NCI-H524 treated with DMSO at 0.1 percent for 48 hours (cell line): ENCODE measurements around the gene MMP8.

ENCODE experiments used
- DNase-seq: peaks from one replicate; lab custom pipeline; 2025; lab: John Stamatoyannopoulos, UW

MMP8 gene

DNA sequence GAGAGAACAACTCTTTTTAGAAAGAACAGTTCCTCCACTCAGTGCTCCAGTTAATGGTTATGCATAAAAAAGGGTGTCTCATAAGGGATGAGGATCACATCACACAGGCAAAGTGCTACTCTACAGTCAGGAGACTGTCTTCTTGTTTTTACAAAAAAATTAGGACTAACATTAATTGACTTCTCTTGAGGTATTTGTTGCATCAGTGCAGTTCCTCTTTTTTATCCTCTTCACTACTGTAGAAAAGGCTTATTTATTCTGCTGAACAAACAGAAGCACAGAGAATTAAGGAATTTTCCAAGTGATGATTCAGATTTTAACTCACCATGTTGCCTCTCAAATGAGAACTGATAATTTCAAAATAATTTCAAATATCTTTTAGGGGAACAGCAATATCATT lies 1.9 kb downstream of the MMP8 start:
- no peak for DNase-seq

DNA sequence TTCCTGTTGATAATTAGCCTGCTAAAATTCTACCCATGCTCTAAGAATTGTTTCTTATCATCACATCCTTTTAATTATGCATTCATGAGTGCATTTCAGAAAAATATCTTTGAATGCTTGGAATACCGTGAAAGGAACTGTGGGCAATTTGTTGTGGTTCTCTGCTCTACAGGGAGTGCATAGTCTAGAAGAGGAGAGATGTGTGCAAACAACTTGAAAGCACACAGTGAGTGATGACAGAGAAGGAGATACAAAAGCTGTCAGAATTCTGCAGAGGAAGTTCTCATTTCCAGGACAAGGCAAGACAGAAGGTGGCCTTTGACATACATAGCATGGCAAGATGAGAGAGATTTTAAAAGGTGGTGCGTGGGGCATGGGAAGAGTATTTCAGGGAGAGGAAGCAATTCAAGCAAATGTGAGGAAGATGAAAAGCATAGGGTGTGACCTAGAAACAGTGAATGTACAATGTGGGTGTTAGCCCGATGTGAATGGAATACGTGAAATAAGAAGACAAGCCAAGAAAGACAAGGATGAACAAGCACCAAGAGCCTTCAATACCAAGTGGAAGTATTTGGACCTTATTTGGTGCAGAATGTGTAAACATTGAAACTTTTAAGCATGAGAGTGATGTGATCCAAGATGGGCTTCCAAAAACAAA lies 5.0 kb downstream of the MMP8 start:
- no peak for DNase-seq

- DNase-seq = no peak
Observed at GRCh38 chr11:102717280-102717679, 7.5 kb downstream of the MMP8 start.

- DNase-seq = no peak
Observed at GRCh38 chr11:102716527-102716926, 8.2 kb downstream of the MMP8 start.

GRCh38 chr11:102712137-102712536 lies 12.6 kb downstream of the MMP8 start:
- no peak for DNase-seq

DNA sequence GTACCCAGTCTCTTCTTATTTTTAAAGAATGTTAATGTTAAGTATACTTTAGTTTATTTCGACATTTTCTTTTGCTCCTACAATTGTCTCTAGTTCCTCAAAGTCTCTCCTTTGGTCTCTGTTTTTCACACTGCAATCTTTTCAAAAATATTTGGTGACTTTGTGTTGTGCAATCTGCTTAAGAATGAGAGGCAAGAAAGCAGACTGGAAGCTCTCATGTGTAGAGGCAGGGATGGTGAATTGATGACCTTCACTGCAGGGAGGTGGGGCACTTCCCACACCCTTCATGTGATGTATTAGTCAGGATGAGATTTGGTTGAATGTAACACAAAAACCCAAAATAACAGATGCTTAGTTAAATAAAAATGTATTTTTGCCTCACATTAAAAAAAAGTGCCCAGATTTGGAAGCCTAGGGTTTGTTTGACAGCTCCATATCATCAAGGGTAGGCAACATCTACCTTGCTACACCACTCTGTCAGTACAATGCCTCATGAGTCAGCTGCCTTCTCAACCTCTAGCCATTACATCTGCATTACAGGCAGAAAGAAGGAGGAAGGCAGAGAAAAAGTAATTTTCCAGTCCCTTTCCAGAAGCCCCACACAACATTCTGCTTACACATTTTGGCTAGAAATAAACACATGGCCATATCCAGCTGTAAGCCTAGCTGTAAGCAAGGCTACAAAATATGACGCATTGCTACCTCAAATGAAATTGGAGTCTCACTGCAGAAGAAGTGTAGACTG lies 15.4 kb downstream of the MMP8 start:
- no peak for DNase-seq

- DNase-seq = no peak
Observed at GRCh38 chr11:102708654-102709053, 16.1 kb downstream of the MMP8 start.

DNA sequence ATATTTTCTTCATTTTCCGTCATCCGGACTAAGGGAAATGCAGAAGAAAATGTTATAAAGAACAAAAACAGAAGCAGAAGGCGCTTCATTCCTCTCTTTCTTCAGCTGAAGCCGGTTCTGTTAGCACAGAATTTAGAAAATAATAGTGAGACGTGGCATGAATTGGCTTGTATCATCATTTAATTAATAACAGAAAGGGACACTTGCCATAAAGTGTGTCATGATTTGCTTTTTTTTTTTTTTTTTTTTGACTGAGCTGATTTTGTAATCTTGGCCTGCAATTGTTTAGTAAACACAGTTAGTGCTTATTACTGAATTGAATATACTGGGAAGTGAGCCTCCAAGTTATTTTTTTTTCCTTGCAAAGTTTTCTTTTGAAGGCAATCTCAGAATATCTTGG lies 19.1 kb downstream of the MMP8 start, which contains the start of gene MMP27:
MMP27 (minus strand) TSS at position 144 of the 400 bp plus-strand sequence; CDS start at position 89, 55 bp downstream.
- no peak for DNase-seq

DNA sequence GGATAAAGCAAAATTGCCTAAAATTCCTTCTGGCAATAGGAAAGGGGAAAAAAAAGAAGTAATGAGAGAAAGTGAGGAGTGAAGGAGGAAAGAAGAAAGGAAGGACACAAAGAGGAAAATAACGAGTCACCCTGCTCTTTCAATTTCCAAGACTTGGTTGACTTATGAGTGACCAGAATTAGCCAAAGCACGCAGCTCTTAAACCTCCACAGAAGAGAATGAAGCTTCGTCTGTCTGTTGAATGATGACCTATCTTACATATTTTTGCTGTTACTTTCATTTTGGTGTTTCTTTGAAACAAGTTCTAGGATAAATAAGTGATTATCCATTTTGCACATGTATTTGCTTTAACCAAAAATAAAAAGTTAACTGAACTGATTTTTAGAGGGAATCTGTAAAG lies 19.9 kb downstream of the MMP8 start:
- no peak for DNase-seq

DNA sequence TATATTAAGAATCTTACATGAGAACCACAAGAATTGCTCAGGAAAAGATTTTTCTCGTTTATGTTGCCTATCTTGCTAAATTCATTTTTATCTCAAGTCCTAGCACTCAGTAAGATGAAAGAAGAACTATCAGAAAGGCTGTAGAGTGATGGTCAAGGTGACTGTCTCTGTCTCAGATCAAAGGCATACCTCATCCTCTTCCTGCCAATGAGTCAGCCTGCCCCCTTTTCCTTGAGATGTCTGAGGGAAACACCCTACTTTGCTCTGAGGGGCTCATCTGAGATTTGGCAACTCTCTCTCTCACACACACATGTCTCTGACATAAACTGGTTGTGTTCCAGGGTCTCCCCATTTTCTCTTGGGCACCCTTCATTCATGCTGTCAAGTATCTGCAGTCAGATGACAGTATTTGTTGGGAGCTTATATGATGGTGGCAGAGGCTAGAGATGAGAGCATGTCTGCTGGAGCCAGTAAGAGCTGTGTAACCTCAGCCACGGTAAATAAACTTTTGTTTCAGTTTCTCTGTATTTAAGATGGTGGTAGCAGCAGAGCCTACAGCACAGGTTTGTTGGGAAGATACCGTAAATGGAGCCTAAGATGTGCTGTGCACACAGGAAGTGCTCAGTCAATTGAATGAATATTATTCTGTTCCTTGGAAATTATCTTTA lies 20.8 kb downstream of the MMP8 start:
- DNase-seq = no peak

- no peak for DNase-seq
Observed at GRCh38 chr11:102695201-102695600, 29.6 kb downstream of the MMP8 start.

- no peak for DNase-seq
Observed at GRCh38 chr11:102685754-102686153, 39.0 kb downstream of the MMP8 start.

DNA sequence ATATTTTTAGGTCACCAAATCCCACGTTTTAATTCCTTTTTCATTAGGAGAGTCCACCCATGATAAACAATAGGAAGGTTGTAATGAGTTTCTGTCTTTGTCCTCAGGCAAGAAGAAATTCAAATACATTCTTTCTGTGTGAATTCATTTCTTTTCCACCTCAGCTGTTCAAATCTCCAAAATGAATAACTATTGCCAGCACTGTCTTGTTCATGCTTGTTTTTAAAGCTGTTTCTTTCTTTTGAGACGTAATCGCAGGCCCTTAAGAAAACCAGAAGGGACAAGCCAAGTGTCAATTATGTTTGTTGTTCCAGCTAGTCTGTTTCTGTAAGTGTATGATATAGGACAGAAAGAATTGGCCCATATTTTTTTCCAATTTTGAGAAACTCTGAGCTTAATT lies 39.4 kb downstream of the MMP8 start:
- no peak for DNase-seq

- no peak for DNase-seq
Observed at GRCh38 chr11:102683277-102683676, 41.5 kb downstream of the MMP8 start.

DNA sequence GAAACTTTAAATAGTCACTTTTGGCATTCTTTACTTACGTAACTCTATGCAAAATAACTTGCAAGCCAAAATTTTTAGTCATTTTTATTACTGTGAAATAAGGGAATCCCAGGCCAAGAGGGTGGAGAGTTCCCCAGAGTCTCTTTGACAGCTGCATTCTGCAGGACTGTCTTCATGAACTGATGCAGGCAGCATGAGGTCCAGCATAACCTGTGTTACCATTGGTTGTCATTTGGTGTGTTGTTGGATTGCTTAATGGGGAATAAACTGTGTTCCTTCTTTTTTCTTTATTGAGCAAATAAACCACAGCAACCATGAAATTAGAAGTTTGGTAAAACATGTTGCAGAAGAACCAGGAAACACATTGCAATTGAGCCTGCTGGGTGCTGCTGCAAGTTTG lies 43.8 kb downstream of the MMP8 start:
- DNase-seq = no peak

DNA sequence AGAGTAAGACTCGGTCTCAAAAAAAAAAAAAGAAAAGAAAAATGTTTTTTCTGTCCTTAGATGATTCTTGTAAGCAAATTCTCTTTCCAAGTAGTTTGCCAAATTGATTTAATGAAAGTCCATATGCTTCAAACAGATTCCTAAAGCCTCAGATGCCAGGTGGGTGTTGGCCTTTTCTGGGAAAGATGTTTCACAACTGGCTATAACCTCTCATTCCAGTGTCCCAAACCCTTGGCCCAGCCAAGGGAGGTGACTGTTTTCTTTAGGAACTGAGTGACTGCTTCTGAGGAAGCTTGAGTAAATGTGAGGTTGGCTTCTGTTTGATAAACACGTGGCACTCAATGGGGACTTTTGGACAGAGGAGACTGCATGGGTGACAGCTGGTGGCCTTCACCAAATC lies 46.7 kb downstream of the MMP8 start:
- DNase-seq = no peak

DNA sequence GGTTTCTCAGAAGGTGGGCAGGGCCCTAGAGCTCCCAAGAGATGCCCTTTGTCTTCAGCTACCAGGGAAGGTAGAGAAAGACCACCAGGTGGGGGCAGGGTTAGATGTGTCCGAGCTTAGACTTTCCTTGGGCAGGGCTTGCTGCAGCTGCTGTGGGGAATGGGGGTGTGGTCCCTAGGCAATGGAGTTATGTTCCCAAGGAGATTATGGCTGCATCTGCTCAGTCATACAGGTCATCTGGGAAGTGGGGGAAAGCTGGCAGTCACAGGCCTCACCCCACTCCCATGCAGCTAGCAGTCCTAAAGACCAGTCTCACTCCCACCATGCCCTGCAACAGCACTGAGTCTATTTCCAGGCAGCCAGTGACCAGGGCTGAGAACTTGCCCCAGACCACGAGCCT lies 48.7 kb downstream of the MMP8 start:
- DNase-seq = no peak

DNA sequence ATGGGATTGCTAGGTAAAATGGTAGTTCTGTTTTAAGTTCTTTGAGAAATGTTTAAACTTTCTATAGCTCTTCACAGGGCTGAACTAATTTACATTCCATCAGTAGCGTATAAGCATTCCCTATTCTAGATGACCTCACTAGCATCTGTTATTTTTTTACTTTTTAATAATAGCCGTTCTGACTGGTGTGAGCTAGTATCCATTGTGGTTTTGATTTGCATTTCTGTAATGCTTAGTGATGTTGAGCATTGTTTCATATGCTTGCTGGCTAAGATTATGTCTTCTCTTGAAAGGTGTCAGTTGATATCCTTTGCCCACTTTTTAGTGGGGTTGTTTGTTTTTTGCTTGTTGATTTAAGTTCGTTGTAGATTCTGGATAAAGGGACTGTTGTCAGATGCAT lies 55.1 kb downstream of the MMP8 start:
- DNase-seq = no peak

- no peak for DNase-seq
Observed at GRCh38 chr11:102666331-102666957, 58.3 kb downstream of the MMP8 start.

- no peak for DNase-seq
Observed at GRCh38 chr11:102664001-102664752, 60.6 kb downstream of the MMP8 start.

DNA sequence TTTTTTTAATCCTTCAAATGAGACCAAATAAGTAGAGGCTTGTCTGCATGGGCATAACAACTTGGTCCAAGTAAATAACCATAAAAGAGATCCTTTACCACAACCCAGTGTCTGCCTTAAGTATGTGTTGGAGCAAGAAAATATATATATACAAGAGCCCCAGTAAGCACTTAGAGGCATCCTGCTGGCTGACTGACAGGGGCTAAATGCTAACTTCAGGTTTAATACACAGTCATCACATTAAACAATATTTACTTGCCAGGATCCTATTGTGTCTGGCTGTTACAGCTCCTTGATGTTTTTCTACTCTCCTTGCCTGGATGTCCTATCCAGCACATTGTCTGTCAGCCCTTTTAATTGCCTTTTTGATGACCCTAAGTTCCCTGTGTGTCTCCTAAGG lies 62.1 kb downstream of the MMP8 start:
- no peak for DNase-seq
